ENCODE data around the gene PPP1R13L.

PPP1R13L gene

GRCh38 chr19:45404557-45405434 is at the start of gene PPP1R13L:
PPP1R13L (minus strand) TSS chr19:45405069; CDS start chr19:45398318, 6,751 bp downstream.
- TF ChIP-seq, protein P1, sequence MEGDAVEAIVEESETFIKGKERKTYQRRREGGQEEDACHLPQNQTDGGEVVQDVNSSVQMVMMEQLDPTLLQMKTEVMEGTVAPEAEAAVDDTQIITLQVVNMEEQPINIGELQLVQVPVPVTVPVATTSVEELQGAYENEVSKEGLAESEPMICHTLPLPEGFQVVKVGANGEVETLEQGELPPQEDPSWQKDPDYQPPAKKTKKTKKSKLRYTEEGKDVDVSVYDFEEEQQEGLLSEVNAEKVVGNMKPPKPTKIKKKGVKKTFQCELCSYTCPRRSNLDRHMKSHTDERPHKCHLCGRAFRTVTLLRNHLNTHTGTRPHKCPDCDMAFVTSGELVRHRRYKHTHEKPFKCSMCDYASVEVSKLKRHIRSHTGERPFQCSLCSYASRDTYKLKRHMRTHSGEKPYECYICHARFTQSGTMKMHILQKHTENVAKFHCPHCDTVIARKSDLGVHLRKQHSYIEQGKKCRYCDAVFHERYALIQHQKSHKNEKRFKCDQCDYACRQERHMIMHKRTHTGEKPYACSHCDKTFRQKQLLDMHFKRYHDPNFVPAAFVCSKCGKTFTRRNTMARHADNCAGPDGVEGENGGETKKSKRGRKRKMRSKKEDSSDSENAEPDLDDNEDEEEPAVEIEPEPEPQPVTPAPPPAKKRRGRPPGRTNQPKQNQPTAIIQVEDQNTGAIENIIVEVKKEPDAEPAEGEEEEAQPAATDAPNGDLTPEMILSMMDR (conservative IDR thresholded peaks at IDR 0.05): no peak

GRCh38 chr19:45451850-45452387 is 47.0 kb upstream of the PPP1R13L start:
- H3K27ac ChIP-seq: no peak overlapping the region
- TF ChIP-seq, protein P1 (conservative IDR thresholded peaks at IDR 0.05): no peak

More at GRCh38 chr19:45404557-45405434, at the start of gene PPP1R13L:
- peak within 1 kb of the TSS; percentile 99 for H3K27ac ChIP-seq

DNA sequence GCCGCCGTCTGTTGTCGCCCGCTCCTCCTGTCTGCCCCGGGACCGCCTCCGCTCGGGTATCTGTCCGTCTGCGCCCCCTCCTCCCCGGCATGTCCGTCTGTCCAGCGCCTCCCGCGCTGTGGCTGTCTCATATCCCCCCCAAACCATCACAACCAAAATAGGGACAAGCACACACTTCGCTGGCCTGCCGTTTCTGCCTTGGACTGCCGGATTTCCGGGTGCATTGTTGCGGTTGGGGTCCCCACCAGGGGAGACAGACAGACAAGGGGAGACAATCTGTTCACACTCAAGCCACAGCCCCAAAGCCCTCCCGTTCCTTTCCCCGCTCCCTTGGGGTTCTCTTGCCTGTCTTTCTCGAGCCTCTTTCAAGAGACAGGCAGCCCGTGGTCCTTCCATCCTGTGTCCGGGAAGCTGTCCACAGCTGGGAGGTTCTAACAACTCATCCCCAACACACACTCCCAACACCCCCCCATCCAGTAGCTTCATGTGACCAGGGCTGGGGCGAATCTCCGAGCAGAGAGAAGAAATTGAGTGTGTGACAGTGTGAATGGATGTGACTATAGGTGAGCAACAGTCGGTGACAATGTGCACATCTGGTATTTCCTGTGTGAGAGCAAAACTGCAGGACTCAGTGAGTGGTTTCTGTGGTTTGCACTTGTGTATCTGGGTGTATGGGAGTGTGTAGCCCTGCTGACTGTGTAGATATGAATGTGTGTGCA is 46.4 kb upstream of the PPP1R13L start:
- H3K27ac ChIP-seq: peak overlapping the region; percentile 74
- TF ChIP-seq, protein P1 (conservative IDR thresholded peaks at IDR 0.05): no peak

DNA sequence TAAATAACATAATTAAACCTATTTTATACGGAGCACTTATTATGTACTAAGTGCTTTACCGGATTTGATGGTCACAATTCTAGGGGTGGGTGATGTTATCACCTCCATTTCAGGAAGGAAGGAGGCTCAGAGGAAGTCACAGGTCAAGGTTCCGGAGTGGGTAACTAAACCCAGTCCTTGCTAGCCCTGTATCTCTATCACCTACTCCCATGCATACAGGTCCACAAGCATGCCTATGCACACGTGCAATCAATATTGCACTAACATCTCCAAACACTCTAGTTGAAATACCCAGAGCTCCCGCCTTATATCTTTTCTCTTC is 45.1 kb upstream of the PPP1R13L start:
- peak overlapping the region; percentile 74 for H3K27ac ChIP-seq
- TF ChIP-seq, protein P1 (conservative IDR thresholded peaks at IDR 0.05): no peak

GRCh38 chr19:45448887-45449299 is 44.0 kb upstream of the PPP1R13L start:
- H3K27ac ChIP-seq: no peak overlapping the region
- TF ChIP-seq, protein P1 (conservative IDR thresholded peaks at IDR 0.05): no peak

DNA sequence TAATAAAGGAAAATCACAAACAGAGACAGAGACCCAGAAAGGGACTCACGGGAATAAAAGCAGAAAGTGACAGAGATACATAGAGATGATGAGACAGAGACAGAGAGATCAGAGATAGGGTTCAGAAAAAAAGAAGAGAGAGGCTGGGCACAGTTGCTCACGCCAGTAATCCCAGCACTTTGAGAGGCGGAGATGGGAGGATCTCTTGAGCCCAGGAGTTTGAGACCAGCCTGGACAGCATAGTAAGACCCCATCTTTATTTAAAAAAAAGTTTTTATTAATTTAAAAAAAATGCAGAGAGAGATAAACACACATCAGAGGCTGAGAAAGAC is 43.5 kb upstream of the PPP1R13L start:
- TF ChIP-seq, protein P1 (conservative IDR thresholded peaks at IDR 0.05): no peak
- no peak overlapping the region for H3K27ac ChIP-seq

DNA sequence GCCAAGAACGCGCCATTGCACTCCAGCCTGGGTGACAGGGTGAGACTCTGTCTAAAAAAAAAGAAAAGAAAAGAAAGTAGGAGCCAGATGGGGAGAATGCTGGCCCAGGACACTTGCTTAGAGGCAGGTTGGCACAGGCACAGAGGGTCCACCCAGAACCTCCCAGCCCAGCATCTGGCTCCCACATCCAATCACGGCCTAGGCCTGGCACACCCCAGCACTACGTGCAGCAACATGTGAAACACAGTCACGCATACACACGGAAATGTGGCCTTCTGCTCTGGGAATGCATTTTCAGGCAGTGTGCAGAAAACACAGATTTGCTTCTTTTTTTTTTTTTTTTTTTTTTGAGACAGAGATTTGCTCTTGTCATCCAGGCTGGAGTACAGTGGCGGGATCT is 42.1 kb upstream of the PPP1R13L start:
- TF ChIP-seq, protein P1 (conservative IDR thresholded peaks at IDR 0.05): no peak

More for the DNA sequence above, 42.1 kb upstream of the PPP1R13L start:
- no peak overlapping the region for H3K27ac ChIP-seq

Measured in VCaP (cell line).